ENCODE measurements around the gene ZDHHC19.

The ZDHHC19 gene

DNA sequence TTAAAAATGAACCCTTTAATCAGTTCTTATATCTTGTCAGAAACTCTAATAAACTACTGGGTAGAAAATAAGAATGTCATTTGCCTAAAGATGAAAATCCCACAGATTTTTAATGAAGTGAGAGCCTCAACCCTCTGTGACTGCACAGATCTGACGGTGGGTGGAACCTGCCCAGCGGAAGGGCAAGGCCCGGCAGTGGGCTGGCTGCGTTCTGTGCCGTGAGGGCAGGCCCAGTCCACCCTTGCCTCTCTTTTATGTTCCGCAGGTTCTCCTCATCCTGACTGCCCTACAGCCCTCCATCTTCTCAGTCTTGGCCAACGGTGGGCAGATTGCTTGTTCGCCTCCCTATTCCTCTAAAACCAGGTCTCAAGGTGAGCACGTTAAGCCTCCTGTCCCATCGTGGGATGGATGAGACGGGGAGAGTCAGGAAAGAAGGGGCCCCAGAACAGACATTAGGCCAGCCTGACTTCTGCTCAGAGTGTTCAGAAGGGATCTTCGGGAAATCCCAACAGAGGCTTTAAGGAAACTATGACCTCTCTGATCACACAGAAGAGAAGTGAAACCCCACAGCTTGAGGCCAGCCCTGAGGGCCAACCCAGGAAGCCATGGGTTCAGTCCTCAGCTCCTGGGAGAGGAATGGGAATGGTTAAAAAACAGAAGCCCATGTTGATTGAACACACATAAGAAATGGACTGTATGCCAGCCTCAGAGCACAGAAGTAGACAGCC, 21.1 kb upstream of the ZDHHC19 start:
- no peak overlapping the region for H3K27ac ChIP-seq

DNA sequence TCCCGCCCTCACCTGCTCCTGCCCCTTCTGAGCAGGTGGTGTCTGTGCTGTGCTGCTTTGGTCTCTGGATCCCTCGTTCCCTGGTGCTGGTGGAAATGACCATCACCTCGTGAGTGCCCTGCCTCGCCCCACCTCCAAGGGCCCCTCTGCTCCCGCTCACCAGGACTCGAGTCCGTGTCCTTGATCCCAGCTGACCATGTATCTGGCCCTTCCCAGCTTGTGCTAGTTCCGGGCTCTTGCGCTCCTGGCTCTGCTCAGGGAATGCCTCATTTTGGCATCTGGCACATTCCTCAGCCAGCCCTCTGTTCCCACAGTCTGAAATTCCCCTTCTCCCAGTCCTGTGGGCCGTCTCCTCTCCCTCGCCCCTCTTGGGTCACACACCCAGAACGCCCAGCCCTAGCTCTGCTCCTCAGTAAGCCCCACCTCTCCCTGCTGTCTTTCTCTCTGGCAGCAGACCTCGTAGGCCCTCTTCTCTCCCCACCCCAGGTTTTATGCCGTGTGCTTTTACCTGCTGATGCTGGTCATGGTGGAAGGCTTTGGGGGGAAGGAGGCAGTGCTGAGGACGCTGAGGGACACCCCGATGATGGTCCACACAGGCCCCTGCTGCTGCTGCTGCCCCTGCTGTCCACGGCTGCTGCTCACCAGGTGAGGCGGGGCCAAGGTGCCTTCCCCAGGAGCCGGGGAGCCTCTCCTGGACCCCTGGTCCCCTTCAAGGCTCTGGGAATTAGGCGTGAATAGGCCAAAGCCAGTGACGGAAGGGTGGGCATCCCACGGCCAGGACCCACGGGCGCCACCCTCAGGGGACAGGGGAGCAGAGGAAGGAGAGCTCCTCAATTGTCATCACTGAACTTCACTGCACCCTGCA, 16.7 kb upstream of the ZDHHC19 start:
- TF ChIP-seq, protein P1, sequence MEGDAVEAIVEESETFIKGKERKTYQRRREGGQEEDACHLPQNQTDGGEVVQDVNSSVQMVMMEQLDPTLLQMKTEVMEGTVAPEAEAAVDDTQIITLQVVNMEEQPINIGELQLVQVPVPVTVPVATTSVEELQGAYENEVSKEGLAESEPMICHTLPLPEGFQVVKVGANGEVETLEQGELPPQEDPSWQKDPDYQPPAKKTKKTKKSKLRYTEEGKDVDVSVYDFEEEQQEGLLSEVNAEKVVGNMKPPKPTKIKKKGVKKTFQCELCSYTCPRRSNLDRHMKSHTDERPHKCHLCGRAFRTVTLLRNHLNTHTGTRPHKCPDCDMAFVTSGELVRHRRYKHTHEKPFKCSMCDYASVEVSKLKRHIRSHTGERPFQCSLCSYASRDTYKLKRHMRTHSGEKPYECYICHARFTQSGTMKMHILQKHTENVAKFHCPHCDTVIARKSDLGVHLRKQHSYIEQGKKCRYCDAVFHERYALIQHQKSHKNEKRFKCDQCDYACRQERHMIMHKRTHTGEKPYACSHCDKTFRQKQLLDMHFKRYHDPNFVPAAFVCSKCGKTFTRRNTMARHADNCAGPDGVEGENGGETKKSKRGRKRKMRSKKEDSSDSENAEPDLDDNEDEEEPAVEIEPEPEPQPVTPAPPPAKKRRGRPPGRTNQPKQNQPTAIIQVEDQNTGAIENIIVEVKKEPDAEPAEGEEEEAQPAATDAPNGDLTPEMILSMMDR (conservative IDR thresholded peaks at IDR 0.05), result no peak
- no peak for TF ChIP-seq ZFX (IDR thresholded peaks at IDR 0.05)
- H3K27ac ChIP-seq, result no peak overlapping the region

More for the DNA sequence above, 21.1 kb upstream of the ZDHHC19 start:
- TF ChIP-seq, protein P1 (conservative IDR thresholded peaks at IDR 0.05), result no peak
- no peak for TF ChIP-seq ZFX (IDR thresholded peaks at IDR 0.05)

DNA sequence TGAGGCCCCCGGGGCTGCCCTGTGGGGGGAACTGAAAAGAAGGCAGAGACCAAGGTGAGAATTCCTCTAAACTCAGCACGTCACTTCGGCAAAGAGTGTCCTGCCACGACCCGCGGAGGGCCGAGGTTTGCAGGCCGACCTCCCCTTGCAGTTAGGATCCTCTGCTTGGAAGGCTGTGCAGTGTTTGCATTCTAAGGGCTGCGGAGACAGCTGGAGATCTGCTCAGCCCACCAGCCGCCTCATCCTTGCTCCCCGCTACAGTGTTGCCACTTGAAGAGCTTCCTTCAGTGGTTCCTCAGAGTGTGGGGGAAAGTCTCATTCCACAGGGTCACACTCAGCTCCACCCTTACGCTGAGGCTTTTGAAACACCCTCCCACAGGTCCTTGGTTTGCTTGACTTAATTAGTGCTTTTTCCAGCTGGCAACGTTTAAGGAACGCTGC, 15.9 kb upstream of the ZDHHC19 start:
- TF ChIP-seq ZFX (IDR thresholded peaks at IDR 0.05), result no peak
- TF ChIP-seq, protein P1 (conservative IDR thresholded peaks at IDR 0.05), result no peak
- no peak overlapping the region for H3K27ac ChIP-seq

DNA sequence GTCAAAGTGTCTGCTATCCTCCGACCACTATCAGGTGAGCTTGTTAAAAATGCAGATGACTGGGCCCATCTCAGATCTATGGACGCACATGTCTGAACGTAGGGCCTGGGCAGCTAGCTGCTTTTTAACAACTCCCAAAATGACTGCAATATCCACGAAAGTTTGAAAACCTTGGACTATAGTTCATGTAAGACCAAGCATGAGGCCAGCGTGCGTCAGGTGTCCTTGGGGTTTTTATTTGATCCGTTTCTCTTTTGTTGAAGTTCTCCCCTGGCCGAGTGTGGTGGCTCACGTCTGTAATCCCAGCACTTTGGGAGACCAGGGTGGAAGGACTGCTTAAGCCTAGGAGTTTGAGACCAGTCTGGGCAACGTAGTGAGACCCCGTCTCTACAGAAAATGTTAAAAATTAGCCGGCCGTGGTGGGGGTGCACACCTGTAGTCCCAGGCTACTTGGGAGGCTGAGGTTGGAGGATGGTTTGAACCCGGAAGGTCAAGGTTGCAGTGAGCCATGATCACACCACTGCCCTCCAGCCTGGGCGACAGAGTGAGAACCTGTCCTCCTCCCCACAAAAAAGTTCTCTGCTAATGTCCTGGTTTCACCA, 14.7 kb upstream of the ZDHHC19 start:
- H3K27ac ChIP-seq, result no peak overlapping the region
- TF ChIP-seq, protein P1 (conservative IDR thresholded peaks at IDR 0.05), result no peak
- TF ChIP-seq ZFX (IDR thresholded peaks at IDR 0.05), result no peak

DNA sequence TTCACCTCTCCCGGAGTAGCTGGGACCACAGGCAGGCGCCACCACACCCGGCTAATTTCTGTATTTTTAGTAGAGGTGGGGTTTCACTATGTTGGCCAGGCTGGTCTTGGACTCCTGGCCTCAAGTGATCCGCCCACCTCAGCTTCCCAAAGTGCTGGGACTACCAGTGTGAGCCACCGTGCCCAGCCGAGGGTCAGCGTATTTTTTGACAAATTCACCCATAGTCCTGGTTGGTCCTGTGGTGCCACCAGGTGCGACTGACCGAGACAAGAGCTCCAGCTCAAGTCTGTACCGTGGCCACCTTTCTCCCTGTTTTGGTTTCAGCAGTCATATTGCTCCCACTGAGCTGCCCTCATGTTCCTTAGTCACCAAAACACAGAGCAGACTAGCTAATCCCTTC, 13.9 kb upstream of the ZDHHC19 start:
- TF ChIP-seq ZFX (IDR thresholded peaks at IDR 0.05), result no peak
- TF ChIP-seq, protein P1 (conservative IDR thresholded peaks at IDR 0.05), result no peak

DNA sequence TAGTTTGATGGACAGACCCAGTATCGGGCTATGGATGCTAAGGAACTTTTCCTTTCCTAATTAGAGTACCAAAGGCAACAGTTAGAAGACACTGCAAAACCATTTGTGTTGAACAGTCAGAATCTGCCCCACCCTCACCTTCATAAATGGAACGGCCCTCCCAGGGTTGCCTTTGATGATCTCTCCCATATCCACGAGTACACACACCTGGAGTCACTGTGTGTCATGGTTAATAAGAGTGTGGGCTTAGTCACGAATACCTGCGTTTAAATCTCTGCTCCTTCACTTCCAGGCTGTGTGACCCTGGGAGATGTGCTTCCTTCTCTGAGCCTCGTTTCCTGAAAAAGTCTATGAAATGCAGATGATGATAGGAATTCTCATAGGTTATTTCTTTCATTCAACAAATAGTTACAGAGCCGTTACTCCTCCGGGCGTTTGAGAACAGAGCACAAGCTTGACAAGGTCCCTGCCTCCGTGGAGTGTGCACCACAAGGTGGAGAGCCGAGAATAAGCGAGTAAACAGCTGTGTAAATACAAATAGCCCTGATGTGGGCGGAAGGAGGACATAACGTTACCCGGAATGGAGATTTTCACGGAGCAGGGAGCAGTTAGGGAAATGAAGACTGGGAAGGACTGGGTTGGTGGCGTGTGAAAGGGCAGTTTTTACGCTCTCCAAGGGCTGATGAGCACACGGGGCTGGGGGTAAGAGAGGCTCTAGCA, 11.8 kb upstream of the ZDHHC19 start:
- TF ChIP-seq, protein P1 (conservative IDR thresholded peaks at IDR 0.05), result no peak
- no peak for TF ChIP-seq ZFX (IDR thresholded peaks at IDR 0.05)

More for the DNA sequence above, 13.9 kb upstream of the ZDHHC19 start:
- H3K27ac ChIP-seq, result no peak overlapping the region

More for the DNA sequence above, 11.8 kb upstream of the ZDHHC19 start:
- H3K27ac ChIP-seq, result no peak overlapping the region
